Retina (tissue), 1 donor: ENCODE data around the gene PALMD.

Experiments used
- DNase-seq: peaks from one replicate; pipeline ENCODE4 v3.0.0-alpha.2; 2016

Gene PALMD

GRCh38 chr1:99635664-99636063 is 10.2 kb upstream of the PALMD start:
- no peak for DNase-seq

GRCh38 chr1:99636647-99637175 is 9.2 kb upstream of the PALMD start:
- DNase-seq, result no peak

GRCh38 chr1:99638853-99639252 is 7.1 kb upstream of the PALMD start:
- DNase-seq, result no peak

GRCh38 chr1:99639408-99639807 is 6.5 kb upstream of the PALMD start:
- DNase-seq, result no peak

- DNase-seq, result no peak
These were observed 6.0 kb upstream of the PALMD start for GRCh38 chr1:99639945-99640344.

- DNase-seq, result no peak
These were observed 5.2 kb upstream of the PALMD start for GRCh38 chr1:99640672-99641071.

- no peak for DNase-seq
These were observed 4.4 kb upstream of the PALMD start for GRCh38 chr1:99641558-99641957.

GRCh38 chr1:99642053-99642452 is 3.9 kb upstream of the PALMD start:
- DNase-seq, result no peak

GRCh38 chr1:99643021-99643779 is 2.7 kb upstream of the PALMD start:
- no peak for DNase-seq

GRCh38 chr1:99644279-99645004 is 1.5 kb upstream of the PALMD start:
- DNase-seq, result no peak

- no peak for DNase-seq
These were observed 710 bp upstream of the PALMD start for GRCh38 chr1:99645203-99645602.

- no peak for DNase-seq
These were observed 955 bp downstream of the PALMD start for GRCh38 chr1:99646868-99647267.

- DNase-seq, result no peak
These were observed 1.6 kb downstream of the PALMD start for GRCh38 chr1:99647490-99647889.

- no peak for DNase-seq
These were observed 2.2 kb downstream of the PALMD start for GRCh38 chr1:99648107-99648506.

- no peak for DNase-seq
These were observed 4.1 kb downstream of the PALMD start for GRCh38 chr1:99650030-99650429.

GRCh38 chr1:99650773-99651437 is 5.0 kb downstream of the PALMD start:
- no peak for DNase-seq

GRCh38 chr1:99652881-99653281 is 7.0 kb downstream of the PALMD start:
- DNase-seq, result no peak

GRCh38 chr1:99655376-99655775 is 9.5 kb downstream of the PALMD start:
- no peak for DNase-seq

GRCh38 chr1:99656701-99657100 is 10.8 kb downstream of the PALMD start:
- DNase-seq, result no peak

- DNase-seq, result no peak
These were observed 11.5 kb downstream of the PALMD start for GRCh38 chr1:99657213-99658030.

- DNase-seq, result no peak
These were observed 12.0 kb downstream of the PALMD start for GRCh38 chr1:99658031-99658290.

- DNase-seq, result no peak
These were observed 13.9 kb downstream of the PALMD start for GRCh38 chr1:99659755-99660210.

GRCh38 chr1:99660496-99660895 is 14.6 kb downstream of the PALMD start:
- no peak for DNase-seq
